HEK293 (cell line): Measurements from ENCODE around the gene TIGAR.

Source experiments
- CTCF ChIA-PET: fragments of 350-600 bp; formaldehyde crosslinking; extraction: SDS; loops from one replicate; lab custom pipeline; 2021; ENCODE audit warnings: antibody characterized with exemption; lab: Yijun Ruan, JAX
- POLR2A ChIA-PET: fragments of 300-600 bp; formaldehyde crosslinking; extraction: SDS; loops from one replicate; lab custom pipeline; 2020; ENCODE audit warnings: antibody characterized with exemption, inconsistent platforms; lab: Yijun Ruan, JAX
- H3K27ac ChIP-seq: fragments of 200-500 bp; sonication (Bioruptor generic); 2 replicates; pipeline ENCODE4 v1.5.1; 2014; ENCODE audit warnings: low read depth, low read length, control low read depth, inconsistent platforms; ENCODE audit errors: extremely low read depth
- H3K36me3 ChIP-seq, 2 experiments: fragments of 200-500 bp in 1 of 2; sonication (Bioruptor generic) in 1 of 2; 1 replicate in 1 of 2; 2 replicates in 1 of 2; pipeline ENCODE4 v1.5.1; 2014 to 2017; ENCODE audit warnings: inconsistent platforms in 2 of 2, low read length in 2 of 2; ENCODE audit not compliant: control insufficient read depth in 2 of 2, insufficient read depth in 1 of 2
- H3K4me1 ChIP-seq: fragments of 200-500 bp; sonication (Bioruptor generic); 2 replicates; pipeline ENCODE4 v1.5.1; 2014; ENCODE audit warnings: mild to moderate bottlenecking, low read length, inconsistent platforms; ENCODE audit not compliant: control insufficient read depth, insufficient read depth
- H3K4me3 ChIP-seq: 2 replicates; pipeline ENCODE4 v1.5.1; 2011; ENCODE audit warnings: low read depth, mild to moderate bottlenecking, control low read depth, low read length, moderate library complexity
- H3K9me3 ChIP-seq: fragments of 200-500 bp; sonication (Bioruptor generic); 2 replicates; pipeline ENCODE4 v1.5.1; 2014; ENCODE audit warnings: low read depth, low read length, inconsistent platforms; ENCODE audit not compliant: control insufficient read depth, insufficient read depth
- KLF16 ChIP-seq: fragments of 450-650 bp; formaldehyde crosslinking; IDR thresholded peaks from 2 replicates; pipeline ENCODE4 v1.5.1; 2017; ENCODE audit warnings: missing biosample characterization, missing genetic modification characterization
- SETDB1 ChIP-seq: IDR thresholded peaks from one replicate; pipeline ENCODE4 v1.6.1; 2017; ENCODE audit warnings: mild to moderate bottlenecking, low read length, moderate library complexity, mixed read lengths; ENCODE audit not compliant: insufficient read length
- SP3 ChIP-seq: fragments of 450-650 bp; formaldehyde crosslinking; IDR thresholded peaks from 2 replicates; pipeline ENCODE4 v1.5.1; 2016; ENCODE audit warnings: missing biosample characterization, missing genetic modification characterization
- YY2 ChIP-seq: fragments of 450-650 bp; formaldehyde crosslinking; IDR thresholded peaks from 2 replicates; pipeline ENCODE4 v1.5.1; 2016; ENCODE audit warnings: missing biosample characterization, missing genetic modification characterization
- ZFHX2 ChIP-seq: fragments of 450-650 bp; formaldehyde crosslinking; conservative IDR thresholded peaks from 2 replicates; pipeline ENCODE4 v1.5.1; 2016; ENCODE audit warnings: missing biosample characterization, missing genetic modification characterization
- ZNF10 ChIP-seq: fragments of 450-650 bp; formaldehyde crosslinking; IDR thresholded peaks from 2 replicates; pipeline ENCODE4 v1.5.1; 2017; ENCODE audit warnings: missing biosample characterization, missing genetic modification characterization
- ZNF121 ChIP-seq: fragments of 450-650 bp; formaldehyde crosslinking; IDR thresholded peaks from 2 replicates; pipeline ENCODE4 v1.5.1; 2016; ENCODE audit warnings: missing biosample characterization, missing genetic modification characterization
- ZNF169 ChIP-seq: fragments of 450-650 bp; formaldehyde crosslinking; IDR thresholded peaks from 2 replicates; pipeline ENCODE4 v1.5.1; 2016; ENCODE audit warnings: missing biosample characterization, missing genetic modification characterization
- ZNF214 ChIP-seq: fragments of 450-650 bp; formaldehyde crosslinking; IDR thresholded peaks from 2 replicates; pipeline ENCODE4 v1.5.1; 2017; ENCODE audit warnings: missing biosample characterization, mild to moderate bottlenecking, missing genetic modification characterization, borderline replicate concordance
- ZNF266 ChIP-seq: fragments of 450-650 bp; formaldehyde crosslinking; IDR thresholded peaks from 2 replicates; pipeline ENCODE4 v1.5.1; 2016; ENCODE audit warnings: missing biosample characterization, missing genetic modification characterization, low read depth
- ZNF341 ChIP-seq: fragments of 450-650 bp; formaldehyde crosslinking; IDR thresholded peaks from 2 replicates; pipeline ENCODE4; 2016; ENCODE audit warnings: low read depth, missing biosample characterization, missing genetic modification characterization
- ZNF433 ChIP-seq: fragments of 450-650 bp; formaldehyde crosslinking; IDR thresholded peaks from 2 replicates; pipeline ENCODE4 v1.5.1; 2016; ENCODE audit warnings: missing biosample characterization, missing genetic modification characterization, low read depth
- ZNF521 ChIP-seq: fragments of 450-650 bp; formaldehyde crosslinking; IDR thresholded peaks from 2 replicates; pipeline ENCODE4 v1.5.1; 2017; ENCODE audit warnings: missing biosample characterization, mild to moderate bottlenecking, missing genetic modification characterization
- ZNF571 ChIP-seq: fragments of 450-650 bp; formaldehyde crosslinking; IDR thresholded peaks from 2 replicates; pipeline ENCODE4 v1.5.0; 2017; ENCODE audit warnings: missing biosample characterization, missing genetic modification characterization
- TF ChIP-seq, protein P1 (sequence below): fragments of 450-650 bp; formaldehyde crosslinking; conservative IDR thresholded peaks from 2 replicates; pipeline ENCODE4 v1.5.1; 2016; ENCODE audit warnings: low read depth, missing biosample characterization, missing genetic modification characterization
- TF ChIP-seq, protein P2 (sequence below): fragments of 450-650 bp; formaldehyde crosslinking; IDR thresholded peaks from 2 replicates; pipeline ENCODE4 v1.5.1; 2016; ENCODE audit warnings: missing biosample characterization, missing genetic modification characterization
- TF ChIP-seq, protein P3 (sequence below): fragments of 450-650 bp; IDR thresholded peaks from 2 replicates; pipeline ENCODE4 v1.5.1; 2018; ENCODE audit warnings: missing biosample characterization, missing genetic modification characterization
- TF ChIP-seq, protein P4 (sequence below): fragments of 450-650 bp; formaldehyde crosslinking; IDR thresholded peaks from 2 replicates; pipeline ENCODE4 v1.5.1; 2016; ENCODE audit warnings: missing biosample characterization, missing genetic modification characterization
- TF ChIP-seq, protein P5 (sequence below): fragments of 450-650 bp; formaldehyde crosslinking; IDR thresholded peaks from 2 replicates; pipeline ENCODE4 v1.5.1; 2016; ENCODE audit warnings: missing biosample characterization, missing genetic modification characterization, borderline replicate concordance

Gene TIGAR

DNA sequence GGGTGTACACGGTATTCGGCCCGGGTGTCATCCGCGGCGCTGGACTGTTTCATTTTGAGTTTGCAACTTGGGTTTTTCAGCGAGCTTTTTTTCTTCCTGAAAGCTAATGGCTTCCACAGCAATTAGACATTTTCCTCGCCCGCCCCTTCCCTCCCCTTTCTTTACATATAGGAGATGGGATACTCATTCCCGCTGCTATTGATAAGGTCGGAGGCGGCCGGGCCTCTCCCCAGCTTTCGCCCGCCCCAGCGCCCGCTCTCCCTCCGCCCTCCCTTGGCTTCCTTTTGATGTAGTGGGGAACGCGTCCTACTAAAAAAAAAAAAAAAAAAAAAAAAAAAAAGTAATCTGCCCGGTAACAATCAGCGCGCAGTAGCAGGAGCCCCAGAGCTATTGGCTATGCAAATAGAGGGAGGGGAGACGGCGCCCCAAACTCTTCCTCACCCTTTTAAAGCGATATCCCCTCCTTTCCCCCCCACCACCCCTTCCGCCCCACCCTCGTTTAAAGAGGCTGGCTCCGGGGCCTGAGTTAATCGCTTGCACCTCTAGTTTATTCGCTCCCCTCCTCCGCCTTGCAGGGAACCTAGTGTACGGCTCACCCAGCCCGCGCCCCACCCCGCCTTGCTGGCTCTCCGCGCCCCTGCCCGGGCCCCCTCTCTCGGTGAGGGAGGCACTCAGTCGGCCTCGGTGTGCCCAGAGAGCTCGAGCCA lies 49.1 kb upstream of the TIGAR start (continued):
- TF ChIP-seq, protein P1, sequence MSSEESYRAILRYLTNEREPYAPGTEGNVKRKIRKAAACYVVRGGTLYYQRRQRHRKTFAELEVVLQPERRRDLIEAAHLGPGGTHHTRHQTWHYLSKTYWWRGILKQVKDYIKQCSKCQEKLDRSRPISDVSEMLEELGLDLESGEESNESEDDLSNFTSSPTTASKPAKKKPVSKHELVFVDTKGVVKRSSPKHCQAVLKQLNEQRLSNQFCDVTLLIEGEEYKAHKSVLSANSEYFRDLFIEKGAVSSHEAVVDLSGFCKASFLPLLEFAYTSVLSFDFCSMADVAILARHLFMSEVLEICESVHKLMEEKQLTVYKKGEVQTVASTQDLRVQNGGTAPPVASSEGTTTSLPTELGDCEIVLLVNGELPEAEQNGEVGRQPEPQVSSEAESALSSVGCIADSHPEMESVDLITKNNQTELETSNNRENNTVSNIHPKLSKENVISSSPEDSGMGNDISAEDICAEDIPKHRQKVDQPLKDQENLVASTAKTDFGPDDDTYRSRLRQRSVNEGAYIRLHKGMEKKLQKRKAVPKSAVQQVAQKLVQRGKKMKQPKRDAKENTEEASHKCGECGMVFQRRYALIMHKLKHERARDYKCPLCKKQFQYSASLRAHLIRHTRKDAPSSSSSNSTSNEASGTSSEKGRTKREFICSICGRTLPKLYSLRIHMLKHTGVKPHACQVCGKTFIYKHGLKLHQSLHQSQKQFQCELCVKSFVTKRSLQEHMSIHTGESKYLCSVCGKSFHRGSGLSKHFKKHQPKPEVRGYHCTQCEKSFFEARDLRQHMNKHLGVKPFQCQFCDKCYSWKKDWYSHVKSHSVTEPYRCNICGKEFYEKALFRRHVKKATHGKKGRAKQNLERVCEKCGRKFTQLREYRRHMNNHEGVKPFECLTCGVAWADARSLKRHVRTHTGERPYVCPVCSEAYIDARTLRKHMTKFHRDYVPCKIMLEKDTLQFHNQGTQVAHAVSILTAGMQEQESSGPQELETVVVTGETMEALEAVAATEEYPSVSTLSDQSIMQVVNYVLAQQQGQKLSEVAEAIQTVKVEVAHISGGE, result peak; percentile 91
- TF ChIP-seq, protein P2, sequence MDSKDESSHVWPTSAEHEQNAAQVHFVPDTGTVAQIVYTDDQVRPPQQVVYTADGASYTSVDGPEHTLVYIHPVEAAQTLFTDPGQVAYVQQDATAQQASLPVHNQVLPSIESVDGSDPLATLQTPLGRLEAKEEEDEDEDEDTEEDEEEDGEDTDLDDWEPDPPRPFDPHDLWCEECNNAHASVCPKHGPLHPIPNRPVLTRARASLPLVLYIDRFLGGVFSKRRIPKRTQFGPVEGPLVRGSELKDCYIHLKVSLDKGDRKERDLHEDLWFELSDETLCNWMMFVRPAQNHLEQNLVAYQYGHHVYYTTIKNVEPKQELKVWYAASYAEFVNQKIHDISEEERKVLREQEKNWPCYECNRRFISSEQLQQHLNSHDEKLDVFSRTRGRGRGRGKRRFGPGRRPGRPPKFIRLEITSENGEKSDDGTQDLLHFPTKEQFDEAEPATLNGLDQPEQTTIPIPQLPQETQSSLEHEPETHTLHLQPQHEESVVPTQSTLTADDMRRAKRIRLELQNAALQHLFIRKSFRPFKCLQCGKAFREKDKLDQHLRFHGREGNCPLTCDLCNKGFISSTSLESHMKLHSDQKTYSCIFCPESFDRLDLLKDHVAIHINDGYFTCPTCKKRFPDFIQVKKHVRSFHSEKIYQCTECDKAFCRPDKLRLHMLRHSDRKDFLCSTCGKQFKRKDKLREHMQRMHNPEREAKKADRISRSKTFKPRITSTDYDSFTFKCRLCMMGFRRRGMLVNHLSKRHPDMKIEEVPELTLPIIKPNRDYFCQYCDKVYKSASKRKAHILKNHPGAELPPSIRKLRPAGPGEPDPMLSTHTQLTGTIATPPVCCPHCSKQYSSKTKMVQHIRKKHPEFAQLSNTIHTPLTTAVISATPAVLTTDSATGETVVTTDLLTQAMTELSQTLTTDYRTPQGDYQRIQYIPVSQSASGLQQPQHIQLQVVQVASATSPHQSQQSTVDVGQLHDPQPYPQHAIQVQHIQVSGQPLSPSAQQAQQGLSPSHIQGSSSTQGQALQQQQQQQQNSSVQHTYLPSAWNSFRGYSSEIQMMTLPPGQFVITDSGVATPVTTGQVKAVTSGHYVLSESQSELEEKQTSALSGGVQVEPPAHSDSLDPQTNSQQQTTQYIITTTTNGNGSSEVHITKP (tag by site-specific recombination), result peak; percentile 86
- TF ChIP-seq ZNF10 (tag by site-specific recombination), result peak; percentile 69; the same call in 1 of the 2 replicates
- TF ChIP-seq, all 188 proteins: peak for 12

DNA sequence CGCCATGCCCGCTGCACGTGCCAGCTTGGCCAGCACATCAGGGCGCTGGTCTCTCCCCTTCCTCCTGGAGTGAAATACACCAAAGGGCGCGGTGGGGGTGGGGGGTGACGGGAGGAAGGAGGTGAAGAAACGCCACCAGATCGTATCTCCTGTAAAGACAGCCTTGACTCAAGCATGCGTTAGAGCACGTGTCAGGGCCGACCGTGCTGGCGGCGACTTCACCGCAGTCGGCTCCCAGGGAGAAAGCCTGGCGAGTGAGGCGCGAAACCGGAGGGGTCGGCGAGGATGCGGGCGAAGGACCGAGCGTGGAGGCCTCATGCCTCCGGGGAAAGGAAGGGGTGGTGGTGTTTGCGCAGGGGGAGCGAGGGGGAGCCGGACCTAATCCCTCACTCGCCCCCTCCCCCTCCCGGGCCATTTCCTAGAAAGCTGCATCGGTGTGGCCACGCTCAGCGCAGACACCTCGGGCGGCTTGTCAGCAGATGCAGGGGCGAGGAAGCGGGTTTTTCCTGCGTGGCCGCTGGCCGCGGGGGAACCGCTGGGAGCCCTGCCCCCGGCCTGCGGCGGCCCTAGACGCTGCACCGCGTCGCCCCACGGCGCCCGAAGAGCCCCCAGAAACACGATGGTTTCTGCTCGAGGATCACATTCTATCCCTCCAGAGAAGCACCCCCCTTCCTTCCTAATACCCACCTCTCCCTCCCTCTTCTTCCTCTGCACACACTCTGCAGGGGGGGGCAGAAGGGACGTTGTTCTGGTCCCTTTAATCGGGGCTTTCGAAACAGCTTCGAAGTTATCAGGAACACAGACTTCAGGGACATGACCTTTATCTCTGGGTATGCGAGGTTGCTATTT lies 48.4 kb upstream of the TIGAR start:
- H3K36me3 ChIP-seq, result peaks cover 0 to 16% of the 10 kb centered on the region in 2 experiments; a peak in 1 of 3 replicates
- H3K4me3 ChIP-seq, result peak overlapping the region; percentile 6; the same call in 1 of the 2 replicates
- peaks cover 29% of the 10 kb centered on the region for H3K4me1 ChIP-seq
- H3K27ac ChIP-seq, result peak overlapping the region; percentile 72
- CTCF ChIA-PET, result interaction anchor here (0.7 kb wide), 1 partner anchor 275 kb away, joined by 4 read pairs; no protein-coding TSS in a partner anchor
- H3K9me3 ChIP-seq, result no peaks in the 10 kb centered on the region
- POLR2A ChIA-PET, result interaction anchor here (0.6 to 1.4 kb wide), 10 partner anchors 10 to 1382 kb away, joined by 3 to 6 read pairs (median 3); partner anchors contain the start of genes TIGAR and TULP3
- TF ChIP-seq KLF16 (peak; percentile 71), YY2 (tag by site-specific recombination) (peak; percentile 20; the same call in 1 of the 2 replicates), ZNF521 (tag by site-specific recombination) (no peak), ZNF121 (tag by site-specific recombination) (no peak; the same call in 1 of the 2 replicates), ZNF341 (peak; percentile 35; the same call in 1 of the 2 replicates), ZNF266 (tag by site-specific recombination) (no peak), ZNF214 (tag by site-specific recombination) (no peak), SETDB1 (peak; percentile 45), ZNF169 (tag by site-specific recombination) (no peak), ZNF571 (tag by site-specific recombination) (no peak), ZNF433 (tag by site-specific recombination) (no peak), SP3 (tag by site-specific recombination) (0 out of 2 replicates have a peak, but pooled peaks have one; percentile 23), ZFHX2 (tag by site-specific recombination) (peak; percentile 67)
- TF ChIP-seq, protein P3, sequence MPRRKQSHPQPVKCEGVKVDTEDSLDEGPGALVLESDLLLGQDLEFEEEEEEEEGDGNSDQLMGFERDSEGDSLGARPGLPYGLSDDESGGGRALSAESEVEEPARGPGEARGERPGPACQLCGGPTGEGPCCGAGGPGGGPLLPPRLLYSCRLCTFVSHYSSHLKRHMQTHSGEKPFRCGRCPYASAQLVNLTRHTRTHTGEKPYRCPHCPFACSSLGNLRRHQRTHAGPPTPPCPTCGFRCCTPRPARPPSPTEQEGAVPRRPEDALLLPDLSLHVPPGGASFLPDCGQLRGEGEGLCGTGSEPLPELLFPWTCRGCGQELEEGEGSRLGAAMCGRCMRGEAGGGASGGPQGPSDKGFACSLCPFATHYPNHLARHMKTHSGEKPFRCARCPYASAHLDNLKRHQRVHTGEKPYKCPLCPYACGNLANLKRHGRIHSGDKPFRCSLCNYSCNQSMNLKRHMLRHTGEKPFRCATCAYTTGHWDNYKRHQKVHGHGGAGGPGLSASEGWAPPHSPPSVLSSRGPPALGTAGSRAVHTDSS (tag by site-specific recombination), result peak; percentile 65
- TF ChIP-seq, protein P4, sequence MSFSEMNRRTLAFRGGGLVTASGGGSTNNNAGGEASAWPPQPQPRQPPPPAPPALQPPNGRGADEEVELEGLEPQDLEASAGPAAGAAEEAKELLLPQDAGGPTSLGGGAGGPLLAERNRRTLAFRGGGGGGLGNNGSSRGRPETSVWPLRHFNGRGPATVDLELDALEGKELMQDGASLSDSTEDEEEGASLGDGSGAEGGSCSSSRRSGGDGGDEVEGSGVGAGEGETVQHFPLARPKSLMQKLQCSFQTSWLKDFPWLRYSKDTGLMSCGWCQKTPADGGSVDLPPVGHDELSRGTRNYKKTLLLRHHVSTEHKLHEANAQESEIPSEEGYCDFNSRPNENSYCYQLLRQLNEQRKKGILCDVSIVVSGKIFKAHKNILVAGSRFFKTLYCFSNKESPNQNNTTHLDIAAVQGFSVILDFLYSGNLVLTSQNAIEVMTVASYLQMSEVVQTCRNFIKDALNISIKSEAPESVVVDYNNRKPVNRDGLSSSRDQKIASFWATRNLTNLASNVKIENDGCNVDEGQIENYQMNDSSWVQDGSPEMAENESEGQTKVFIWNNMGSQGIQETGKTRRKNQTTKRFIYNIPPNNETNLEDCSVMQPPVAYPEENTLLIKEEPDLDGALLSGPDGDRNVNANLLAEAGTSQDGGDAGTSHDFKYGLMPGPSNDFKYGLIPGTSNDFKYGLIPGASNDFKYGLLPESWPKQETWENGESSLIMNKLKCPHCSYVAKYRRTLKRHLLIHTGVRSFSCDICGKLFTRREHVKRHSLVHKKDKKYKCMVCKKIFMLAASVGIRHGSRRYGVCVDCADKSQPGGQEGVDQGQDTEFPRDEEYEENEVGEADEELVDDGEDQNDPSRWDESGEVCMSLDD (tag by site-specific recombination), result peak; percentile 90
- TF ChIP-seq, protein P5, sequence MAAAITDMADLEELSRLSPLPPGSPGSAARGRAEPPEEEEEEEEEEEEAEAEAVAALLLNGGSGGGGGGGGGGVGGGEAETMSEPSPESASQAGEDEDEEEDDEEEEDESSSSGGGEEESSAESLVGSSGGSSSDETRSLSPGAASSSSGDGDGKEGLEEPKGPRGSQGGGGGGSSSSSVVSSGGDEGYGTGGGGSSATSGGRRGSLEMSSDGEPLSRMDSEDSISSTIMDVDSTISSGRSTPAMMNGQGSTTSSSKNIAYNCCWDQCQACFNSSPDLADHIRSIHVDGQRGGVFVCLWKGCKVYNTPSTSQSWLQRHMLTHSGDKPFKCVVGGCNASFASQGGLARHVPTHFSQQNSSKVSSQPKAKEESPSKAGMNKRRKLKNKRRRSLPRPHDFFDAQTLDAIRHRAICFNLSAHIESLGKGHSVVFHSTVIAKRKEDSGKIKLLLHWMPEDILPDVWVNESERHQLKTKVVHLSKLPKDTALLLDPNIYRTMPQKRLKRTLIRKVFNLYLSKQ, result no peak
